H1 (cell line): ENCODE data around the gene TLCD2. TPM values are rescaled to one million over a fixed set of nuclear protein-coding genes. Genes with fewer than 3 reads are reported as not detected.

Experiments used
- CTCF ChIA-PET: fragments of 300-600 bp; sonication (Branson Sonifier 250); formaldehyde crosslinking; loops from one replicate; lab custom pipeline; 2021; ENCODE audit not compliant: partially characterized antibody; lab: Charles Lee
- POLR2A ChIA-PET: fragments of 300-600 bp; sonication (Branson Sonifier 250); formaldehyde crosslinking; loops from one replicate; lab custom pipeline; 2021; ENCODE audit warnings: inconsistent platforms; ENCODE audit not compliant: partially characterized antibody; lab: Charles Lee
- DNase-seq, 2 experiments: peaks; one replicate each; pipeline versions ENCODE4 v3.0.0 to v3.0.0-alpha.2; 2010 to 2022; ENCODE audit warnings: low spot score in 2 of 2, low read depth in 1 of 2, mixed read lengths in 1 of 2
- FAIRE-seq: peaks from 2 replicates; lab custom pipeline; 2011; peaks lifted over from hg19 to GRCh38; lab: Jason Lieb, UNC
- H2AFZ ChIP-seq: 2 replicates; pipeline ENCODE4 v1.8.1; 2012; ENCODE audit warnings: low read length, inconsistent platforms
- H2AK5ac ChIP-seq: 2 replicates; pipeline ENCODE4 v1.6.1; 2013; ENCODE audit warnings: low read depth, low read length
- H2BK120ac ChIP-seq: replicated peaks from 2 replicates; pipeline ENCODE3; 2013; ENCODE audit warnings: low read depth, low read length, inconsistent platforms
- H2BK12ac ChIP-seq: 2 replicates; pipeline ENCODE4 v1.6.1; 2013; ENCODE audit warnings: low read depth, low read length
- H2BK15ac ChIP-seq: 2 replicates; pipeline ENCODE4 v1.6.1; 2013; ENCODE audit warnings: low read length
- H2BK20ac ChIP-seq: 2 replicates; pipeline ENCODE4 v1.6.1; 2013; ENCODE audit warnings: low read length
- H2BK5ac ChIP-seq: 2 replicates; pipeline ENCODE4 v1.6.1; 2013; ENCODE audit warnings: low read depth, low read length
- H3K14ac ChIP-seq: 2 replicates; pipeline ENCODE4 v1.6.1; 2013; ENCODE audit warnings: inconsistent platforms; ENCODE audit not compliant: insufficient read length
- H3K18ac ChIP-seq: 2 replicates; pipeline ENCODE4 v1.6.1; 2013; ENCODE audit warnings: low read length; ENCODE audit errors: extremely low read depth
- H3K23ac ChIP-seq: 2 replicates; pipeline ENCODE4 v1.6.1; 2013; ENCODE audit warnings: inconsistent platforms; ENCODE audit not compliant: insufficient read length
- H3K23me2 ChIP-seq: 2 replicates; pipeline ENCODE4 v1.6.1; 2013; ENCODE audit warnings: low read depth, low read length
- H3K27ac ChIP-seq: 2 replicates; pipeline ENCODE4 v1.6.1; 2011; ENCODE audit warnings: low read depth, low read length, inconsistent platforms
- H3K27me3 ChIP-seq, 4 experiments: replicated peaks in 1 of 4; 1 replicate in 1 of 4; 2 replicates in 3 of 4; pipeline versions ENCODE4 v1.6.1 to v1.8.1; 2011 to 2013; ENCODE audit warnings: low read length in 3 of 4, mild to moderate bottlenecking in 3 of 4, inconsistent platforms in 2 of 4, mixed read lengths in 2 of 4, moderate library complexity in 1 of 4; ENCODE audit not compliant: control insufficient read depth in 3 of 4, insufficient read depth in 3 of 4; ENCODE audit errors: extremely low read depth in 1 of 4
- H3K36me3 ChIP-seq, 4 experiments: 2 replicates each; pipeline versions ENCODE4 v1.6.1 to v1.8.1; 2011 to 2013; ENCODE audit warnings: mild to moderate bottlenecking in 4 of 4, low read length in 3 of 4, moderate library complexity in 2 of 4, control low read depth in 1 of 4, inconsistent platforms in 1 of 4; ENCODE audit not compliant: insufficient read depth in 4 of 4, control insufficient read depth in 2 of 4
- H3K4ac ChIP-seq: replicated peaks from 2 replicates; pipeline ENCODE3; 2013; ENCODE audit warnings: low read length, low read depth, mixed read lengths, inconsistent platforms; ENCODE audit not compliant: insufficient read length
- H3K4me1 ChIP-seq, 4 experiments: replicated peaks in 1 of 4; 1 replicate in 1 of 4; 2 replicates in 3 of 4; pipeline versions ENCODE4 v1.6.1 to v1.8.1; 2011 to 2013; ENCODE audit warnings: low read length in 3 of 4, inconsistent platforms in 2 of 4, mixed read lengths in 1 of 4; ENCODE audit not compliant: insufficient read depth in 4 of 4, control insufficient read depth in 3 of 4
- H3K4me2 ChIP-seq, 2 experiments: 2 replicates each; pipeline versions ENCODE4 v1.6.1 to v1.8.1; 2011 to 2013; ENCODE audit warnings: low read depth in 2 of 2, low read length in 2 of 2, control low read depth in 1 of 2, inconsistent platforms in 1 of 2, mild to moderate bottlenecking in 1 of 2; ENCODE audit not compliant: insufficient read depth in 1 of 2
- H3K4me3 ChIP-seq, 4 experiments: fragments of 200-600, 300-600 bp in 1 of 4; sonication (generic), shearing (Covaris generic), sonication (Bioruptor Twin) in 1 of 4; 2 replicates each; pipeline versions ENCODE4 v1.5.1 to v1.8.1; 2011 to 2016; ENCODE audit warnings: low read length in 4 of 4, low read depth in 3 of 4, control low read depth in 2 of 4, inconsistent platforms in 2 of 4, mild to moderate bottlenecking in 2 of 4, mixed read lengths in 1 of 4, moderate library complexity in 1 of 4; ENCODE audit not compliant: insufficient read depth in 2 of 4; ENCODE audit errors: extremely low read depth in 1 of 4
- H3K56ac ChIP-seq: replicated peaks from 2 replicates; pipeline ENCODE3; 2013; ENCODE audit warnings: low read depth, mild to moderate bottlenecking, mixed read lengths, low read length, inconsistent platforms; ENCODE audit not compliant: insufficient read length
- H3K79me1 ChIP-seq: 2 replicates; pipeline ENCODE4 v1.6.1; 2013; ENCODE audit warnings: low read depth, low read length, control low read depth
- H3K79me2 ChIP-seq, 2 experiments: 2 replicates each; pipeline versions ENCODE4 v1.6.1 to v1.8.1; 2012 to 2013; ENCODE audit warnings: low read length in 2 of 2, mild to moderate bottlenecking in 2 of 2, inconsistent platforms in 1 of 2; ENCODE audit not compliant: insufficient read depth in 2 of 2, control insufficient read depth in 1 of 2
- H3K9ac ChIP-seq, 4 experiments: replicated peaks in 1 of 4; 1 replicate in 1 of 4; 2 replicates in 3 of 4; pipeline versions ENCODE4 v1.6.1 to v1.8.1; 2011 to 2013; ENCODE audit warnings: low read depth in 3 of 4, low read length in 3 of 4, control low read depth in 2 of 4, mild to moderate bottlenecking in 2 of 4, moderate library complexity in 2 of 4, inconsistent platforms in 1 of 4; ENCODE audit errors: extremely low read depth in 1 of 4
- H3K9me3 ChIP-seq, 2 experiments: 2 replicates each; pipeline versions ENCODE4 v1.6.1 to v1.8.1; 2012 to 2013; ENCODE audit warnings: mild to moderate bottlenecking in 2 of 2, moderate library complexity in 2 of 2, control low read depth in 1 of 2, inconsistent platforms in 1 of 2, low read depth in 1 of 2, low read length in 1 of 2, mixed read lengths in 1 of 2; ENCODE audit not compliant: insufficient read depth in 2 of 2
- H4K20me1 ChIP-seq, 2 experiments: replicated peaks in 1 of 2; 2 replicates each; pipeline versions ENCODE3 to v1.8.1; 2011 to 2013; ENCODE audit warnings: inconsistent platforms in 2 of 2, low read length in 2 of 2, mild to moderate bottlenecking in 1 of 2; ENCODE audit not compliant: insufficient read depth in 2 of 2, control insufficient read depth in 1 of 2
- H4K5ac ChIP-seq: 2 replicates; pipeline ENCODE4 v1.6.1; 2013; ENCODE audit warnings: low read length, low read depth, mixed read lengths, inconsistent platforms; ENCODE audit not compliant: insufficient read length
- H4K8ac ChIP-seq: 2 replicates; pipeline ENCODE4 v1.8.0; 2013; ENCODE audit warnings: mild to moderate bottlenecking, moderate library complexity, low read length, inconsistent platforms; ENCODE audit not compliant: insufficient read depth; ENCODE audit errors: extremely low read depth
- H4K91ac ChIP-seq: replicated peaks from 2 replicates; pipeline ENCODE3; 2013; ENCODE audit warnings: low read length, mixed read lengths, inconsistent platforms; ENCODE audit not compliant: insufficient read length
- BRCA1 ChIP-seq: IDR thresholded peaks from 2 replicates; pipeline ENCODE4 v1.6.1; 2012; ENCODE audit warnings: low read depth, low read length, improper control_type of control experiment
- FOSL1 ChIP-seq: IDR thresholded peaks from 2 replicates; pipeline ENCODE4 v1.6.1; 2011; ENCODE audit warnings: mild to moderate bottlenecking, low read depth, low read length, moderate library complexity; ENCODE audit not compliant: insufficient read depth
- GTF2F1 ChIP-seq: IDR thresholded peaks from 2 replicates; pipeline ENCODE4 v1.6.1; 2012; ENCODE audit warnings: low read depth, low read length, improper control_type of control experiment, borderline replicate concordance
- HDAC2 ChIP-seq, 2 experiments: fragments of 300-600 bp in 1 of 2; sonication (generic) in 1 of 2; IDR thresholded peaks; 2 replicates each; pipeline ENCODE4 v1.6.1; 2011 to 2012; ENCODE audit warnings: low read depth in 2 of 2, low read length in 2 of 2, mild to moderate bottlenecking in 2 of 2, moderate library complexity in 2 of 2, borderline replicate concordance in 1 of 2, inconsistent platforms in 1 of 2
- JUN ChIP-seq: IDR thresholded peaks from 2 replicates; pipeline ENCODE4 v1.6.1; 2011; ENCODE audit warnings: low read depth, mild to moderate bottlenecking, improper control_type of control experiment, low read length
- MAFK ChIP-seq: IDR thresholded peaks from 2 replicates; pipeline ENCODE4 v1.6.1; 2012; ENCODE audit warnings: low read depth, mild to moderate bottlenecking, improper control_type of control experiment, low read length
- NANOG ChIP-seq: IDR thresholded peaks from 2 replicates; pipeline ENCODE4 v1.6.1; 2011; ENCODE audit warnings: low read length, low read depth, mild to moderate bottlenecking, inconsistent platforms; ENCODE audit not compliant: insufficient read depth, poor library complexity, severe bottlenecking
- POLR2A ChIP-seq, 2 experiments: IDR thresholded peaks; 1 replicate in 1 of 2; 2 replicates in 1 of 2; pipeline ENCODE4 v1.6.1; 2011; ENCODE audit warnings: low read depth in 2 of 2, low read length in 2 of 2, mild to moderate bottlenecking in 2 of 2; ENCODE audit errors: control extremely low read depth in 1 of 2
- RBBP5 ChIP-seq: IDR thresholded peaks from 2 replicates; pipeline ENCODE4 v1.7.1; 2012; ENCODE audit warnings: low read depth, mild to moderate bottlenecking, inconsistent platforms, low read length, moderate library complexity, borderline replicate concordance
- RNF2 ChIP-seq: fragments of 200-900, 300-1000 bp; sonication (generic); IDR thresholded peaks from 2 replicates; pipeline ENCODE4 v1.7.1; 2016; ENCODE audit warnings: borderline replicate concordance, low read depth, mild to moderate bottlenecking, antibody characterized with exemption, low read length; ENCODE audit not compliant: poor library complexity, severe bottlenecking; ENCODE audit errors: missing control alignments
- SRF ChIP-seq: IDR thresholded peaks from 2 replicates; pipeline ENCODE4 v1.6.1; 2011; ENCODE audit warnings: mild to moderate bottlenecking, low read depth, low read length, moderate library complexity
- TBP ChIP-seq: IDR thresholded peaks from 2 replicates; pipeline ENCODE4 v1.6.1; 2011; ENCODE audit warnings: low read depth, low read length, improper control_type of control experiment
- WGBS, 2 experiments: shearing (Covaris generic) in 1 of 2; methylation state at CpG; one replicate each; pipeline versions ENCODE4 v1.1.6 to v1.1.7; 2013 to 2015; ENCODE audit warnings: low lambda C conversion rate in 2 of 2, mixed read lengths in 2 of 2, inconsistent platforms in 1 of 2, low coverage in 1 of 2, missing lambda C conversion rate in 1 of 2; ENCODE audit not compliant: insufficient replicate concordance in 2 of 2, insufficient coverage in 1 of 2, insufficient read length in 1 of 2; ENCODE audit errors: extremely low coverage in 1 of 2, missing lambda C conversion rate in 1 of 2; 5-methylcytosine and 5-hydroxymethylcytosine counted together
- polyA plus RNA-seq, 7 experiments: library from polyadenylated mRNA; depleted of rRNA in 3 of 7; stranded (reverse) in 5 of 7; unstranded in 2 of 7; fragments of >200 nt in 5 of 7; fragments of 200-250 nt in 2 of 7; gene quantifications; 1 replicate in 5 of 7; 2 replicates in 1 of 7; 4 replicates in 1 of 7; pipeline versions ENCODE4 v1.2.1 to v1.2.3, GENCODE V29; 2011 to 2013; ENCODE audit warnings: missing spikeins in 2 of 7, mixed read lengths in 2 of 7
- total RNA-seq: library from RNA; stranded (reverse); fragmentation: NEBNext Ultra II Directional; extraction: Animal tissue kit (Norgen Biotek cat#: 25700); gene quantifications from 2 replicates; pipeline ENCODE4 v1.2.1, GENCODE V29; 2021

TLCD2 gene
- total and polyA plus RNA-seq, 2 of the 8 experiments (the other 6 are each of a cell fraction or from before 2014, with no cell fraction given), result 0.47 to 1.4 TPM

DNA sequence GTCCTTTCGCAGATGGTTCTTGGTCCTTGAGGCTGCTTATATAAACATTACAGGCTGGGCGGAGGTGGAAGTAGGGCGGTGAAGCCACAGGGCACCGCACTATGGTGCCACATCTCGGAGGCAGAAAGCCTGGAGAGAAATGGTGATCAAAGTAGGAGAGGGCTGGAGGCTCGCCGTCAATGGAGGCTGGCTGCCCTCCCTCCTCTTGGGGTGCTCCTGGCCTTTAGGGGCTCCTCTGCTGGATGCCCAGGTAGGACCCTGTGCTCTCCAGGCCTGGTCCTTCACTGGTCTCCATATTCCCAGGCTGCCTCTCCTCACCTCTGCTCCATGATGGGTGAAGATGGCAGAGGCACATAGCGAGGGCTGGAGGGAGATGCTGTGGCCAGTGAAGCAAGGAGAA lies 2.1 kb upstream of the TLCD2 start:
- H3K27me3 ChIP-seq, result peaks cover 0 to 2% (median 0%) of the 10 kb centered on the region in 4 experiments; a peak in 2 of 7 replicates
- 94% methylated on average over 8 of the region's 8 CpGs; no CpG with 5 or more reads in 1 of the 2 experiments for WGBS, 2 experiments
- no peak for TF ChIP-seq TBP
- TF ChIP-seq MAFK, result no peak
- no peak for TF ChIP-seq BRCA1
- no peak for TF ChIP-seq JUN
- TF ChIP-seq NANOG, result no peak
- no peak for TF ChIP-seq POLR2A (IDR thresholded peaks at IDR 0.05; ENCODE audit: control extremely low read depth in 1 of 2, low read depth in 2 of 2, low read length in 2 of 2)
- no peak for TF ChIP-seq RNF2
- no peak for TF ChIP-seq RBBP5
- no peak for TF ChIP-seq FOSL1
- no peak for TF ChIP-seq SRF
- no peak for TF ChIP-seq HDAC2 (IDR thresholded peaks at IDR 0.05; ENCODE audit: borderline replicate concordance in 1 of 2, low read depth in 2 of 2, low read length in 2 of 2)
- TF ChIP-seq GTF2F1, result no peak

More for the DNA sequence above, 2.1 kb upstream of the TLCD2 start:
- Histone ChIP-seq H4K8ac (no peak overlapping the region), H3K79me2 (no peaks in the 10 kb centered on the region), H4K20me1 (peaks cover 0 to 7% of the 10 kb centered on the region in 2 experiments), H3K4ac (no peak overlapping the region), H2AK5ac (peak overlapping the region; percentile 40; the same call in 1 of the 2 replicates), H3K56ac (no peak overlapping the region), H3K18ac (no peak overlapping the region), H3K4me3 (no peak overlapping the region), H2BK120ac (no peak overlapping the region), H3K23ac (no peak overlapping the region), H3K9me3 (no peaks in the 10 kb centered on the region), H3K79me1 (peaks cover 7% of the 10 kb centered on the region; the same call in 1 of the 2 replicates), H2BK5ac (no peak overlapping the region), H3K14ac (no peak overlapping the region), H3K4me1 (peaks cover 0 to 19% (median 15%) of the 10 kb centered on the region in 4 experiments; a peak in 6 of 7 replicates), H2AFZ (no peak overlapping the region), H4K91ac (no peak overlapping the region), H4K5ac (no peak overlapping the region), H3K23me2 (peaks cover 22% of the 10 kb centered on the region), H2BK12ac (no peak overlapping the region), H3K27ac (no peak overlapping the region), H2BK15ac (no peak overlapping the region; the same call in 1 of the 2 replicates), H2BK20ac (0 out of 2 replicates have a peak overlapping the region, but pooled peaks have one; percentile 48), H3K36me3 (no peaks in the 10 kb centered on the region), H3K4me2 (no peak overlapping the region), H3K9ac (no peak overlapping the region)
- ChIA-PET CTCF (interaction anchor here (0.8 to 2.1 kb wide), 5 partner anchors 10 to 117 kb away, joined by 3 to 15 read pairs (median 4); partner anchors contain the start of gene SERPINF1), POLR2A (interaction anchor here (1.1 kb wide), 1 partner anchor 8 kb away, joined by 6 read pairs; no protein-coding TSS in a partner anchor)
- FAIRE-seq, result no peak
- no peak for DNase-seq
